GM23338 (cell line): Measurements from ENCODE around the gene GNAI2. TPM values are rescaled to one million over a fixed set of nuclear protein-coding genes. Genes with fewer than 3 reads are reported as not detected.

Experiments used
- ATAC-seq: fragments of 200-7000 bp; cut with Tn5 transposase; 3 replicates; pipeline ENCODE4 v1.9.1; 2020
- DNase-seq: peaks from one replicate; pipeline ENCODE4 v3.0.0-alpha.2; 2015; ENCODE audit warnings: low spot score
- H2AFZ ChIP-seq: fragments of 200-600 bp; sonication (generic); 2 replicates; pipeline ENCODE4 v1.8.0; 2016; ENCODE audit warnings: antibody characterized with exemption, mild to moderate bottlenecking, moderate library complexity
- H3F3A ChIP-seq: fragments of 200-600 bp; sonication (generic); replicated peaks from 2 replicates; pipeline ENCODE4 v1.8.0; 2017; ENCODE audit warnings: antibody characterized with exemption, mixed run types, low read depth
- H3K27ac ChIP-seq: fragments of 200-600 bp; sonication (generic); 2 replicates; pipeline ENCODE4 v1.6.1; 2016; ENCODE audit warnings: low read depth
- H3K27me3 ChIP-seq: fragments of 200-600 bp; sonication (generic); 2 replicates; pipeline ENCODE4 v1.8.0; 2016; ENCODE audit warnings: mild to moderate bottlenecking, mixed run types, moderate library complexity; ENCODE audit not compliant: insufficient read depth
- H3K36me3 ChIP-seq: fragments of 200-600 bp; sonication (generic); 2 replicates; pipeline ENCODE4 v1.8.0; 2016; ENCODE audit warnings: mild to moderate bottlenecking; ENCODE audit not compliant: insufficient read depth
- H3K4me1 ChIP-seq: fragments of 200-600 bp; sonication (generic); 2 replicates; pipeline ENCODE4 v1.8.0; 2016; ENCODE audit warnings: mild to moderate bottlenecking, moderate library complexity; ENCODE audit not compliant: insufficient read depth
- H3K4me2 ChIP-seq: fragments of 200-600 bp; sonication (generic); 2 replicates; pipeline ENCODE4 v1.7.1; 2017; ENCODE audit warnings: mixed run types
- H3K4me3 ChIP-seq: fragments of 200-600 bp; sonication (generic); 2 replicates; pipeline ENCODE4 v1.6.1; 2016; ENCODE audit warnings: mixed run types
- H3K79me2 ChIP-seq: fragments of 200-600 bp; sonication (generic); replicated peaks from 2 replicates; pipeline ENCODE4 v1.8.0; 2017; ENCODE audit warnings: mild to moderate bottlenecking; ENCODE audit not compliant: insufficient read depth
- H3K9me2 ChIP-seq: fragments of 200-600 bp; sonication (generic); 2 replicates; pipeline ENCODE4 v1.8.0; 2017; ENCODE audit not compliant: insufficient read depth
- H4K20me1 ChIP-seq: fragments of 200-600 bp; sonication (generic); replicated peaks from 2 replicates; pipeline ENCODE4 v1.8.0; 2017; ENCODE audit warnings: mild to moderate bottlenecking; ENCODE audit not compliant: insufficient read depth
- H3K27ac Mint-ChIP-seq: 2 replicates; pipeline ENCODE4 v1.8.0; 2020; ENCODE audit warnings: inconsistent platforms, mild to moderate bottlenecking, moderate library complexity, mixed read lengths
- H3K27me3 Mint-ChIP-seq: 3 replicates; pipeline ENCODE4 v1.8.0; 2022; ENCODE audit warnings: low read depth, mild to moderate bottlenecking, moderate library complexity, mixed read lengths, inconsistent platforms; ENCODE audit not compliant: insufficient read depth, poor library complexity
- H3K36me3 Mint-ChIP-seq: 3 replicates; pipeline ENCODE4 v1.8.0; 2021; ENCODE audit warnings: low read depth, mild to moderate bottlenecking, inconsistent platforms, moderate library complexity, mixed read lengths
- H3K4me1 Mint-ChIP-seq: 3 replicates; pipeline ENCODE4 v1.8.0; 2020; ENCODE audit warnings: mild to moderate bottlenecking, inconsistent platforms, mixed read lengths
- H3K4me3 Mint-ChIP-seq: 3 replicates; pipeline ENCODE4 v1.8.0; 2021; ENCODE audit warnings: moderate library complexity, mild to moderate bottlenecking, inconsistent platforms, mixed read lengths
- H3K9me3 Mint-ChIP-seq: 3 replicates; pipeline ENCODE4 v1.8.0; 2020; ENCODE audit warnings: moderate library complexity, mild to moderate bottlenecking, inconsistent platforms, mixed read lengths
- CREB1 ChIP-seq: fragments of 250-450 bp; sonication (Bioruptor Pico); IDR thresholded peaks from 2 replicates; pipeline ENCODE4 v1.5.0; 2020; ENCODE audit warnings: low read depth, mild to moderate bottlenecking, moderate library complexity
- POLR2AphosphoS5 ChIP-seq: IDR thresholded peaks from 2 replicates; pipeline ENCODE4 v1.6.1; 2016; ENCODE audit warnings: antibody characterized with exemption, low read depth
- STAT1 ChIP-seq: IDR thresholded peaks from one replicate; pipeline ENCODE4 v1.6.1; 2016; ENCODE audit warnings: antibody characterized with exemption; ENCODE audit not compliant: unreplicated experiment
- polyA plus RNA-seq: library from polyadenylated mRNA; unstranded; fragments of >200 nt; fragmentation: Nextera tagmentation; extraction: Ambion mirVana; gene quantifications from 2 replicates; pipeline ENCODE4 v1.2.1, GENCODE V29; 2016
- total RNA-seq: library from RNA; depleted of rRNA; stranded (reverse); fragments of >200 nt; shearing (Covaris generic); gene quantifications from 2 replicates; pipeline ENCODE4 v1.2.3, GENCODE V29; 2014
- TF ChIP-seq, protein P1 (sequence below): IDR thresholded peaks from one replicate; pipeline ENCODE4 v1.6.1; 2018; ENCODE audit warnings: antibody characterized with exemption; ENCODE audit not compliant: unreplicated experiment

GNAI2 gene
- total and polyA plus RNA-seq, 2 experiments from 2014 or later = 138 to 153 TPM

DNA sequence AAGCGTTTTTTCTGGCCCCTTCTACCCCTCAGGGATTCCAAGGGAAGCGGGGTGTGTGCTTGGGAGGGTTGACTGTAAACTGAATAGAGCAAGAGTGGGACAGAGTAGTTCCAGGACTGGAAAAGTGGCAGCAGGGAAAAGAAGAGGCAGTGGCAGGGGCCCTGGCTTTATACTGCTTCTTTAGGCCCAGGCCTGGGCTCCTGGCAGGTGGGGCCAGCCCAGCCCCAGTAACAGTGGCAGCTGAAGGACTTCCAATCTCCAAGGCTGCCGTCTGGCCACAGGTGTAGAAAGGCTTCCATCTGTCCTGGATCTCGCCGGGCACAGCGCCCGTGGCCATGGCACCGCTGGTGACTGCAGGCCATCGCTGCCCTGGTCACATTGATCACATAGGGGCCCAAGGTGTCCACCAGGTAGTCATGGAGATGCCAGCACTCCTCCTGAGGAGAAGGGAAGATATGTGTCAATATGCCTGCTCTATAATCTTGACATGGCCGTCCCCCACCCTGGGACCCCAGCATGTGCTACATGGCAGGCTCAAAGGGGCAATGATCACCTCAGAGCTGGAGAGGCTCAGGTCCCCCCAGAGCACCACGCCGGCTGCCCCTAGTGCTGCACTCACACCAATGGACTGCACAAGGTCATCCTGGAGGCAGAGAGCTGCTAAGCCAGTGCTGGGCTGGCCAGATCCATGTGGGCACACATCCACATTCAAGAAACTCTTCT, 57.2 kb downstream of the GNAI2 start (continued):
- TF ChIP-seq, protein P1, sequence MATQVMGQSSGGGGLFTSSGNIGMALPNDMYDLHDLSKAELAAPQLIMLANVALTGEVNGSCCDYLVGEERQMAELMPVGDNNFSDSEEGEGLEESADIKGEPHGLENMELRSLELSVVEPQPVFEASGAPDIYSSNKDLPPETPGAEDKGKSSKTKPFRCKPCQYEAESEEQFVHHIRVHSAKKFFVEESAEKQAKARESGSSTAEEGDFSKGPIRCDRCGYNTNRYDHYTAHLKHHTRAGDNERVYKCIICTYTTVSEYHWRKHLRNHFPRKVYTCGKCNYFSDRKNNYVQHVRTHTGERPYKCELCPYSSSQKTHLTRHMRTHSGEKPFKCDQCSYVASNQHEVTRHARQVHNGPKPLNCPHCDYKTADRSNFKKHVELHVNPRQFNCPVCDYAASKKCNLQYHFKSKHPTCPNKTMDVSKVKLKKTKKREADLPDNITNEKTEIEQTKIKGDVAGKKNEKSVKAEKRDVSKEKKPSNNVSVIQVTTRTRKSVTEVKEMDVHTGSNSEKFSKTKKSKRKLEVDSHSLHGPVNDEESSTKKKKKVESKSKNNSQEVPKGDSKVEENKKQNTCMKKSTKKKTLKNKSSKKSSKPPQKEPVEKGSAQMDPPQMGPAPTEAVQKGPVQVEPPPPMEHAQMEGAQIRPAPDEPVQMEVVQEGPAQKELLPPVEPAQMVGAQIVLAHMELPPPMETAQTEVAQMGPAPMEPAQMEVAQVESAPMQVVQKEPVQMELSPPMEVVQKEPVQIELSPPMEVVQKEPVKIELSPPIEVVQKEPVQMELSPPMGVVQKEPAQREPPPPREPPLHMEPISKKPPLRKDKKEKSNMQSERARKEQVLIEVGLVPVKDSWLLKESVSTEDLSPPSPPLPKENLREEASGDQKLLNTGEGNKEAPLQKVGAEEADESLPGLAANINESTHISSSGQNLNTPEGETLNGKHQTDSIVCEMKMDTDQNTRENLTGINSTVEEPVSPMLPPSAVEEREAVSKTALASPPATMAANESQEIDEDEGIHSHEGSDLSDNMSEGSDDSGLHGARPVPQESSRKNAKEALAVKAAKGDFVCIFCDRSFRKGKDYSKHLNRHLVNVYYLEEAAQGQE = no peak

DNA sequence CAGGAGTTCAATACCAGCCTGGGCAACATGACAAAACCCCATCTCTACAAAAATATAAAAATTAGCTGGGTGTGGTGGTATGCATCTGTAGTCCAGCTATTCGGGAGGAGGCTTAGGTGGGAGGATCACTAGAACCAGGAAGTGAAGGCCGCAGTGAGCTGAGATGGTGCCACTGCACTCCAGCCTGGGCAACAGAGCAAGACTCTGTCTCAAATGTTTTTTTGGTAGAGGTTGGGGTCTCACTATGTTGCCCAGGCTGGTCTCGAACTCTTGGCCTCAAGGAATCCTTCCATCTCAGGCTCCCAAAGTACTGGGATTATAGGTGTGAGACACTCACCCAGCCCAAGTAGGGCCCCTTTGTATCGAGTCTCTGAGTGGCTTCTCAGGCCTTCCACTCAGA, 58.1 kb downstream of the GNAI2 start:
- H3K27ac Mint-ChIP-seq = no peak overlapping the region
- Histone ChIP-seq H2AFZ (no peak overlapping the region), H3K27ac (no peak overlapping the region), H3K79me2 (peaks cover 17% of the 10 kb centered on the region), H3K4me3 (no peak overlapping the region), H4K20me1 (no peaks in the 10 kb centered on the region), H3K4me1 (peaks cover 11% of the 10 kb centered on the region), H3K4me2 (no peak overlapping the region), H3F3A (0 out of 2 replicates have a peak, but pooled peaks cover 3% of the 10 kb centered on the region), H3K36me3 (no peaks in the 10 kb centered on the region; the same call in 1 of the 2 replicates), H3K27me3 (no peaks in the 10 kb centered on the region), H3K9me2 (no peaks in the 10 kb centered on the region)
- peaks cover 12% of the 10 kb centered on the region for H3K27me3 Mint-ChIP-seq
- H3K4me3 Mint-ChIP-seq = no peak overlapping the region
- peaks cover 23% of the 10 kb centered on the region for H3K36me3 Mint-ChIP-seq
- no peak for TF ChIP-seq CREB1 (CRISPR knock-in tag)
- no peak for TF ChIP-seq STAT1
- no peak for TF ChIP-seq POLR2AphosphoS5
- TF ChIP-seq, protein P1 = no peak
- H3K4me1 Mint-ChIP-seq = peaks cover 14% of the 10 kb centered on the region
- DNase-seq (no peak), ATAC-seq (no peak)
- H3K9me3 Mint-ChIP-seq = no peaks in the 10 kb centered on the region
